Pancreas (tissue), 10 donors: ENCODE data around the gene LGR6. TPM values are rescaled to one million over a fixed set of nuclear protein-coding genes. Genes with fewer than 3 reads are reported as not detected.
"Not testable (repeated sequence)": the region's sequence is repeated elsewhere in the genome, so short reads cannot be mapped to it uniquely, and the experiment has no call there.

Experiments
- ATAC-seq, 4 donors: fragments of 200-7000 bp; cut with Tn5 transposase; one replicate each; pipeline versions ENCODE4 v1.8.0 to v1.9.1; 2020; ENCODE audit warnings: mild to moderate bottlenecking in 4 of 4, moderate library complexity in 4 of 4
- DNase-seq, 6 donors: peaks; one replicate each; pipeline ENCODE4 v3.0.0-alpha.2; 2020
- FAIRE-seq: peaks from 2 replicates; lab custom pipeline; 2012; peaks lifted over from hg19 to GRCh38; lab: Jason Lieb, UNC
- H3K27ac ChIP-seq, 4 donors: fragments of 200-600 bp; sonication (generic); 1 replicate in 3 of 4; 2 replicates in 1 of 4; pipeline versions ENCODE4 v1.5.0 to v1.8.0; 2020
- H3K27me3 ChIP-seq, 4 donors: fragments of 200-600 bp; one replicate each; pipeline ENCODE4 v1.8.0; 2021
- H3K36me3 ChIP-seq, 3 donors: fragments of 200-600 bp; sonication (generic) in 1 of 3; one replicate each; pipeline versions ENCODE4 v1.5.0 to v1.8.0; 2020 to 2021
- H3K4me1 ChIP-seq, 3 donors: fragments of 200-600 bp; one replicate each; pipeline ENCODE4 v1.8.0; 2021
- H3K4me3 ChIP-seq, 4 donors: fragments of 200-600 bp; sonication (generic) in 2 of 4; one replicate each; pipeline versions ENCODE4 v1.5.0 to v1.8.0; 2020 to 2021
- H3K9me3 ChIP-seq, 4 donors: fragments of 200-600 bp; one replicate each; pipeline ENCODE4 v1.8.0; 2021
- WGBS, 2 donors: extraction: QIAGEN DNeasy Blood & Tissue Kit; methylation state at CpG; one replicate each; pipeline ENCODE4 v1.1.7; 2013; 5-methylcytosine and 5-hydroxymethylcytosine counted together
- intact Hi-C, 3 donors: fragments of 100-400 bp; cut with DNase I; formaldehyde crosslinking; loops; one replicate each; pipeline versions ENCODE4 v1.11.1 to v1.14.2; 2022
- polyA plus RNA-seq, 2 donors: library from polyadenylated mRNA; stranded (reverse); fragments of 200-250 nt; gene quantifications; one replicate each; pipeline ENCODE4 v1.2.3, GENCODE V29; 2013
- total RNA-seq, 6 donors: library from RNA; stranded (reverse); fragmentation: NEBNext Ultra II Directional in 4 of 6; extraction: Animal tissue kit (Norgen Biotek cat#: 25700) in 4 of 6; gene quantifications; one replicate each; pipeline versions ENCODE4 v1.2.1 to v1.2.4, GENCODE V29; 2021 to 2023
- TF ChIP-seq, protein P1 (sequence below), 4 donors: fragments of 200-600 bp; sonication (generic) in 3 of 4; IDR thresholded peaks; one replicate each; pipeline versions ENCODE4 v1.5.0 to v1.8.0; 2021; ENCODE audit warnings: antibody characterized with exemption in 4 of 4
- donor health status: healthy with polysubstance abuse.
- donor health status: DM: no; HTN: no; CAD: no; lungs with moderate emphysema.
- donor health status: DM: no; HTN: no; CAD: no.
- donor health status: control.
- donor health status: control.
- donor health status: Bipolar disorder and iron deficiency.
- donor health status: DM: yes; HTN: yes; CAD: no.
- donor health status: DM: no; HTN: no; CAD: no.
- donor health status: DM: no; HTN: no; CAD: no.
- donor health status: DM: yes; HTN: yes; CAD: no.

Gene LGR6
- total and polyA plus RNA-seq, 8 donors = 0.06 to 0.47 (median 0.15) TPM; not detected in 3

GRCh38 chr1:202189001-202189790 is 4.4 kb upstream of the LGR6 start:
- FAIRE-seq (no peak), DNase-seq (peak; percentile 47 to 97 (median 78)), ATAC-seq (peak; percentile 70 to 76 (median 74))
- no peaks in the 10 kb centered on the region for H3K4me1 ChIP-seq
- intact Hi-C loops = loop anchor here in 2 of 3 donors (5.0 to 10.0 kb wide), 4 partner anchors 123 to 536 kb away; no protein-coding TSS in a partner anchor
- no peaks in the 10 kb centered on the region for H3K36me3 ChIP-seq
- peaks cover 0 to 7% (median 4%) of the 10 kb centered on the region in 4 donors for H3K27me3 ChIP-seq
- no peaks in the 10 kb centered on the region for H3K9me3 ChIP-seq
- TF ChIP-seq, protein P1, sequence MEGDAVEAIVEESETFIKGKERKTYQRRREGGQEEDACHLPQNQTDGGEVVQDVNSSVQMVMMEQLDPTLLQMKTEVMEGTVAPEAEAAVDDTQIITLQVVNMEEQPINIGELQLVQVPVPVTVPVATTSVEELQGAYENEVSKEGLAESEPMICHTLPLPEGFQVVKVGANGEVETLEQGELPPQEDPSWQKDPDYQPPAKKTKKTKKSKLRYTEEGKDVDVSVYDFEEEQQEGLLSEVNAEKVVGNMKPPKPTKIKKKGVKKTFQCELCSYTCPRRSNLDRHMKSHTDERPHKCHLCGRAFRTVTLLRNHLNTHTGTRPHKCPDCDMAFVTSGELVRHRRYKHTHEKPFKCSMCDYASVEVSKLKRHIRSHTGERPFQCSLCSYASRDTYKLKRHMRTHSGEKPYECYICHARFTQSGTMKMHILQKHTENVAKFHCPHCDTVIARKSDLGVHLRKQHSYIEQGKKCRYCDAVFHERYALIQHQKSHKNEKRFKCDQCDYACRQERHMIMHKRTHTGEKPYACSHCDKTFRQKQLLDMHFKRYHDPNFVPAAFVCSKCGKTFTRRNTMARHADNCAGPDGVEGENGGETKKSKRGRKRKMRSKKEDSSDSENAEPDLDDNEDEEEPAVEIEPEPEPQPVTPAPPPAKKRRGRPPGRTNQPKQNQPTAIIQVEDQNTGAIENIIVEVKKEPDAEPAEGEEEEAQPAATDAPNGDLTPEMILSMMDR (IDR thresholded peaks at IDR 0.05) = peak; percentile 71 to 86 (median 76)
- no peak overlapping the region for H3K27ac ChIP-seq
- no peak overlapping the region for H3K4me3 ChIP-seq
- WGBS, 2 donors = 43 to 56% methylated on average over 18 to 20 of the region's 20 CpGs

- Histone ChIP-seq H3K9me3 (no peaks in the 10 kb centered on the region), H3K27ac (no peak overlapping the region), H3K36me3 (no peaks in the 10 kb centered on the region), H3K27me3 (peaks cover 0 to 7% (median 4%) of the 10 kb centered on the region in 4 donors), H3K4me1 (no peaks in the 10 kb centered on the region), H3K4me3 (no peak overlapping the region)
- FAIRE-seq (no peak), DNase-seq (peak in 1 of 6 donors; percentile 35), ATAC-seq (peak in 2 of 4 donors; percentile 9 to 14)
- TF ChIP-seq, protein P1 (IDR thresholded peaks at IDR 0.05) = no peak
- WGBS, 2 donors = 62 to 67% methylated on average over 7 of the region's 7 CpGs
- intact Hi-C loops = loop anchor here in 2 of 3 donors (5.0 to 10.0 kb wide), 4 partner anchors 122 to 535 kb away; no protein-coding TSS in a partner anchor
Measured at GRCh38 chr1:202189918-202190715, 3.5 kb upstream of the LGR6 start.

DNA sequence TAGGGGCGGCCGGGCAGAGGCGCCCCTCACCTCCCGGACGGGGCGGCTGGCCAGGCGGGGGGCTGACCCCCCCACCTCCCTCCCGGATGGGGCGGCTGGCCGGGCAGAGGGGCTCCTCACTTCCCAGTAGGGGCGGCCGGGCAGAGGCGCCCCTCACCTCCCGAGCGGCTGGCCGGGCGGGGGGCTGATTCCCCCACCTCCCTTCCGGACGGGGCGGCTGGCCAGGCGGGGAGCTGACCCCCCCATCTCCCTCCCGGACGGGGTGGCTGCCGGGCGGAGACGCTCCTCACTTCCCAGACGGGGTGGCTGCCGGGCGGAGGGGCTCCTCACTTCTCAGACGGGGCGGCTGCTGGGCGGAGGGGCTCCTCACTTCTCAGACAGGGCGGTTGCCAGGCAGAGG is 2.2 kb upstream of the LGR6 start:
- ATAC-seq, H3K4me3 ChIP-seq, H3K4me1 ChIP-seq, H3K27me3 ChIP-seq, intact Hi-C loops, FAIRE-seq, H3K27ac ChIP-seq, H3K36me3 ChIP-seq, H3K9me3 ChIP-seq: not testable (repeated sequence)
- peak in 1 of 6 donors; percentile 20 for DNase-seq
- 71 to 82% methylated on average over 4 to 22 of the region's 33 CpGs for WGBS, 2 donors

DNA sequence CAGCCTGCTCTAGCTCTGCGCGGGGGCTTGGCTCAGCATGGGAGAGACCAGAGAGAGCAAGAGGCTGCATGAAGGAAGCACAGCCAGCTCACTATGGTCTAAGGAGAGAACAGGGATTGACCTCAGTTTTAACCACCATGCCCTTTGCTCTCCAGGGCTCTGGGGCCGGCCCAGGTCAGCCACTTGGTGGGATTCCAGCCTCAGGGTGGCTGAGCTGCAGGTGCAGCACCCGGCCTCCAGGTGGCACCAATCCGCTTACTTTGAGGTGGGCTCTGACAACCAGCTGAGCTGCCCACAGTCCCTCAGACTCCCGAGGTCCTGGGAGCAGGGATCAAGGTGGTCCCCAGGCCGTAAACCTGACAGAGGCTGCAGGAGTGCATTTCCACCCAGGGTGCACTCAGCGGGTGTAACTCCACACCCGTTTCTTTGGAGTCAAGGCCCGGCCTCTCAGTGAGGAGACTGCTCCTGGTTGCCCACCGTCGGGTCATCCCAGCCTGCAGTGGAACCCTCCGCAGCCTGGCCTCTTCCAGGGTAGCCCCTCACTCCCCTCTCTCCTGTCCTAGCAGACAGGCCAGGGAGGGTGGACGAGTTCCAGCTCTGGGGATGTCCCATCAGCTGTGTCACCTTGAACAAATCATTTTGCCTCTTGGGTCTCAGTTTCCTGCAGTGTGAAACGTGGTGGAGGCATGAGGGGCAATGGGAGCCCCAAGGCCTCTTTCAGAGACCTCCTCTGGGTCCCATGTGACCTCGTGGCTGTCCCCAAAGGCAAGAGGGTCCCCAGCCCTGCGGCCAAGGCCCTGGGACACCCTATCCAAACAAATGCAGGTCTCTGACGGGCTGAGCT is 607 bp upstream of the LGR6 start:
- ATAC-seq = peak; percentile 43 to 85 (median 78)

More for the DNA sequence above, 607 bp upstream of the LGR6 start:
- no peak overlapping the region for H3K27ac ChIP-seq
- no peaks in the 10 kb centered on the region for H3K9me3 ChIP-seq
- no peak for FAIRE-seq
- peak in 5 of 6 donors; percentile 28 to 83 (median 64) for DNase-seq
- H3K27me3 ChIP-seq = peaks cover 0 to 7% (median 4%) of the 10 kb centered on the region in 4 donors
- H3K4me3 ChIP-seq = peak overlapping the region in 1 of 4 donors; percentile 22
- TF ChIP-seq, protein P1 (IDR thresholded peaks at IDR 0.05) = peak; percentile 82 to 93 (median 84)
- H3K36me3 ChIP-seq = no peaks in the 10 kb centered on the region
- H3K4me1 ChIP-seq = no peaks in the 10 kb centered on the region
- WGBS, 2 donors = 27 to 29% methylated on average over 18 of the region's 18 CpGs
- intact Hi-C loops = no loop called here
